ENCODE data around the gene PDIA2.
"Not testable (repeated sequence)": the region's sequence is repeated elsewhere in the genome, so short reads cannot be mapped to it uniquely, and the experiment has no call there.

The PDIA2 gene

GRCh38 chr16:333406-334094, 50.6 kb downstream of the PDIA2 start:
- no peak for DNase-seq

- not testable (repeated sequence) for DNase-seq
Measured at GRCh38 chr16:334164-334832, 51.3 kb downstream of the PDIA2 start.

GRCh38 chr16:334861-335632, 52.1 kb downstream of the PDIA2 start:
- not testable (repeated sequence) for DNase-seq

DNA sequence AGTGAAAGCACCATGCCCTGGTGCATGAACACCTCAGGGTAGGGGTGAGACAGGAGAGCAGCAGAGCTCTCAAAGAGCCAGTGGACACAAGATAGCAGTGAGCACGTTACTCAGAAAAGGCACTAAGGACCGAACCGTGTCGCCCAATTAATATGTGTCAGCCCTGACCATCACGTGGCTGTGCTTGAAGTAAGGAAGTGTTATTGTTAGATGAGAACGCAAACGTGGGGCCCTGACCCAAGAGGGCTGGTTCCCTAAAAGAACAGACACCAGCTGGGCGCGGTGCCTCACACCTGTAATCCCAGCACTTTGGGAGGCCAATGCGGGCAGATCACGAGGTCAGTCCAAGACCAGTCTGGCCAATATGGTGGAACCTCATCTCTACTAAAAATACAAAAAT, 53.3 kb downstream of the PDIA2 start:
- no peak for DNase-seq

Measured in NCI-H2081 (cell line).